Measurements from ENCODE around the gene PSMA3.

The PSMA3 gene

GRCh38 chr14:58299401-58300330 lies 55.0 kb downstream of the PSMA3 start:
- DNase-seq (ENCODE audit: low spot score): peak; percentile 15

DNA sequence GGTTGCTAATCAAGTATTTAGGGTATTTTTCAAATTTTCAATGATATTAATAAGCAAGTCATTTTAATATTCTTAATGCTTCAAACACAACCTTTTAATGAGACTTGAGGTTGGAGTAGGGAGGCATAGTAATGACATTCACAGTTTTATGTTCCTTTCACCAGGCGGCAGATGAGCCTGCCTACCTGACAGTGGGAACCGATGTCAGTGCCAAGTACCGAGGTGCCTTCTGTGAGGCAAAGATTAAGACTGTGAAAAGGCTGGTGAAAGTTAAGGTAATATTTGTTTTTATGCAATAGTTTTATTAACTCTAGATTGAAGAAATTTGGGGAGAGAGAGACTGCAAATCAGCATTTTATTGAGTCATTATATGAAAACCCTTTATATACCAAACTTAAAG lies 56.8 kb downstream of the PSMA3 start:
- DNase-seq (ENCODE audit: low spot score): no peak

DNA sequence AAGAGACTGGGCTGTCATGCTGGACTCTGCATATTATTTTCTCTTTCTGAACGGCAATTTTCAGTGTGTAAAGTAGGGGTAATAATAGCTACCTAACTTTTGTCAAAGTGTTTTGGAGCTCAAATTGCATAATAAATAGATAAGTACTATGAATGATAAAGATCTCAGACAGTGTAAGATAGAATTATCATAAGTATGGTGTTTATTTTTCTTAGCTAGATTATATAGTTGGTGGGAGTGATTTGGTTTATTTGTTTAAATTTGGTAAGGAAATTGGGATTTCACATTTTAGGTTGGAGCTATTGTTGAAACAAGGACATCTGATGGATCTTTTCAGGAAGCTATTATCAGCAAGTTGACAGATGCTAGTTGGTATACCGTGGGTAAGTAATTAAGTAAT lies 61.1 kb downstream of the PSMA3 start:
- no peak for DNase-seq (ENCODE audit: low spot score)

DNA sequence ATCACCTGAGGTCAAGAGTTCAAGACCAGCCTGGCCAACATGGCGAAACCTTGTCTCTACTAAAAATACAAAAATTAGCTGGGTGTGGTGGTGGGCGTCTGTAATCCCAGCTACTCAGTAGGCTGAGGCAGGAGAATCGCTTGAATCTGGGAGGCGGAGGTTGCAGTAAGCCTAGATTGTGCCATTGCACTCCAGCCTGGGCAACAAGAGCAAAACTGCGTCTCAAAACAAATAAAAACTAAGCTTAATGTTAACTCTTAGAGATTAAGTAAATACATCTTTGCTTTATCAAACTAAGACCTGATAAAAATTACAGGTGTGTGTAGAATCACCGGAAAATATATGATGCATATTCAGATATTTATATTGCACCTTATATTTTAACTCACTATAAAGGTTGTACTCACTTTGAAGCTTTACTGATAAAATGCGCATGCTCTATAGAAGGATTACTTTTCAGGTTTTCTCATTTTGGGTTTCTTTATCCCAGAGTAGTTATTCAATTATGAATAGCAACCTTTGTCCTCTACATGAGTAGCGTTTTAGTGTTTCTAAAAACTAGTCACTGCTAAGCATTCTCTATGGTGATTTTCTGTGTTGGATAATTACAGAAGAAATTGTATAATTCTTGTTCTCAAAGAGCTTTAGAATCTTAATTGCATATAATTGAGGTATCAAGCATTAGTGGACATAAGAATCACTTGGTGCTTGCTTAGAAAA lies 63.1 kb downstream of the PSMA3 start:
- DNase-seq (ENCODE audit: low spot score): no peak

GRCh38 chr14:58309086-58309485 lies 64.4 kb downstream of the PSMA3 start:
- DNase-seq (ENCODE audit: low spot score): no peak

DNA sequence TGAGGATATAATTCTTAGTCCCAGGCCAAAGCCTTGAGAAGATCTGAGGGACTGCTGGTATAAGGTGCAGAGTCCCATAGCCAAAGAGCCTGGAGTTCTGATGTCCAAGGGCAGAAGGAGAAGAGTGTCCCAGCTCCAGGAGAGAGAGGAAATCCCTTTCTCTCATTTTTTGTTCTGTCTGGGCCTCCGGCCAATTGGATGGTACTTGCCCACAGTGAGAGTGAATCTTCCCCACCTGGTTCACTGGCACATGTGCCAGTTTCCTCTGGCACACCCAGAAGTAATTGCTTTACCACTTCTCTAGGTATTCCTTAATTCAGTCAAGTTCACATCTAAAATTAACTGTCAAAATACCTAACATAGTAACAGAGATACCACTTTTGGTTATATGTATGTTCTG lies 69.1 kb downstream of the PSMA3 start:
- no peak for DNase-seq (ENCODE audit: low spot score)

DNA sequence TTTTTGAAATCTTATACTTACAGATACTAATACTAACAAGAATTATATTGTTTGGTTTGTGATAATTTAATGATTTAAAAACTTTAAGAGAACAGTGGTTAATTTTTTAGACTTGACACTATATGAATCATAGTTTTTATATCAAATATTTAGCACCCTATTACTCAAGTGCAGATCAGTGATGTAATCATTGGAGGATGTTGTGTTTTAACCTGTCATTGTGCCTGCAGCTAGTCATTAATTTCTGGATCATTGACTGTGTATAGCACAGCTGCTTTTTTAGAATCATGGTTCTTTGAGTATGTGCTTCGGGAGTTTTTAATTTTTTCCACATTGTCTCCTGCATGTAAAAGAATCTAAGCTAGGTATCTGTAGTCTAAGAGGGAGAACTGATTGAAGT lies 71.0 kb downstream of the PSMA3 start:
- DNase-seq (ENCODE audit: low spot score): no peak

All from hematopoietic multipotent progenitor cell treated with erythropoietin and hydrocortisone succinate and interleukin-3 and kit ligand, for 15 days (in vitro differentiated cells).